Activated naive CD4-positive, alpha-beta T cell treated with anti-CD3 and anti-CD28 coated beads, Interleukin-2, amount 50 U/mL, for 72 hours (primary cell): ENCODE measurements around the gene ADCY3. TPM values are rescaled to one million over a fixed set of nuclear protein-coding genes. Genes with fewer than 3 reads are reported as not detected.

ENCODE experiments used
- ATAC-seq, 2 donors: fragments of 150-1000 bp; cut with Tn5 transposase; 2 replicates each; pipeline ENCODE4 v1.10.0; 2021; ENCODE audit warnings: mild to moderate bottlenecking in 2 of 2, moderate library complexity in 2 of 2
- DNase-seq, 2 donors: peaks; one replicate each; pipeline ENCODE4 v3.0.0; 2021 to 2022; ENCODE audit warnings: low spot score in 2 of 2
- H3K27ac Mint-ChIP-seq, 2 donors: one replicate each; pipeline ENCODE4 v1.8.0; 2022; ENCODE audit warnings: mild to moderate bottlenecking in 2 of 2, mixed read lengths in 2 of 2
- H3K36me3 Mint-ChIP-seq, 2 donors: one replicate each; pipeline ENCODE4 v1.8.0; 2022; ENCODE audit warnings: mixed read lengths in 2 of 2
- H3K9me3 Mint-ChIP-seq, 2 donors: one replicate each; pipeline ENCODE4 v1.8.0; 2022; ENCODE audit warnings: mixed read lengths in 2 of 2
- total RNA-seq, 2 donors: library from RNA; stranded (reverse); gene quantifications; one replicate each; pipeline ENCODE4 v1.2.3, GENCODE V29; 2022

Gene ADCY3
- total RNA-seq, 2 donors from 2014 or later = 15.8 to 51.4 TPM

DNA sequence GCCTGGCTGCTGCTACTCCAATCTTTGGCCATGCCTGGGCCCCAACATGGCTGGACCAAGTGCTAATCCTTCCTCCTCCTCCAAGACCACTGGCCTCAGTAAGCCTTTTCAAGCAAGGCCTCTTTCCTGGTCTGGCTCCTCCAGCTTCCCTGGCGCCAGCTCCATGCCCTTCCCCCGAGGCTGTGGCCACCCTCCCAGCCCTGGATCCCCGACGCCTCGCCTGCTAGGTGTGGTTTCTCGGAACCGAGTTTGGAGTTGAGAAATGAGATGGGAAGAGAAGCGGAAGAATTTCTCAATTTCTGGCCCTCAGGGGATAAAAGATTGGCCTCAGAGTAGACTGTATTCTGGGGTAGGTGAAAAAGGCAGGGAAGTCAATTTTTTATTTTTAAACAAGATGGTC is 46.4 kb downstream of the ADCY3 start:
- ATAC-seq (no peak), DNase-seq (peak in 1 of 2 donors; percentile 50)
- Mint-ChIP-seq H3K27ac (peak overlapping the region in 1 of 2 donors; percentile 36), H3K36me3 (no peaks in the 10 kb centered on the region), H3K9me3 (no peaks in the 10 kb centered on the region)

DNA sequence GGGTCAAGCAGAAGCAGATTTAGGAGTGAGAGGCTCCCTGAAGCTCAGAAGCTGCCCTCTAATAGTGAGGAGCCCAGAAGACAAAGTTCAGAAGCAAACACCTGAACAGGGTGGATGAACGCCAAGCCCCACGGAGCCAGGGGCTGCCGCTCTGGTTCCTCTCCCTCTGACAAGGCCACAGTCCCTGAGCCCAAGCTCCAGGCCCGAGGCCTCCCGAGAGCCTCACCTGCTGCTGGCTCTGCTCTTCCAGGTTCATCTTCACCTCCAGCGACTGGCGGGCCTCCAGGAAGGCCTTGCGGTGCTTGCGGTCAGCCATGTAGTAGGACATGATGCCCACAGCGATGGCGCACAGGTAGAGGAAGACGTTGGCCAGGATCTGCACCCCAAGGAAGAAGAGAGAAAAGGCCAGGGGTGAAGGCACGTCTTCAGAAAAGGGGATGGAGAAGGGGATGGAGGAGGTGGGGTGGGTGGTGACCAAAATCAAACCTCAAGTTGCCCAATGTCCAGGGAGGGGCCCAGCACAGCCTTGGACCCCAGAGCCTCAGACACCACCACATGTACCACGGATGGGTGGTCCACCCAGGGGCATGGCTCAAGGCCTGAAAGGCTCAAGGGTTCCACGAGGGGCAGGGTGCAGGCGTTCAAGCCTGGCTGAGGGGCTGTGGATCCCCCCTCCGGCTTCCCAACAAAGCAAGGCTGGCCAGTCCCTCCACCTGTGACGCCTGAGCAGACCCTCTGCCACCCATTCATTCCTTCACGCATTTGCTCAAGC is 47.5 kb downstream of the ADCY3 start:
- H3K9me3 Mint-ChIP-seq = no peaks in the 10 kb centered on the region
- ATAC-seq (no peak), DNase-seq (peak in 1 of 2 donors; percentile 40)
- H3K27ac Mint-ChIP-seq = peak overlapping the region in 1 of 2 donors; percentile 53
- peaks cover 0 to 6% of the 10 kb centered on the region in 2 donors for H3K36me3 Mint-ChIP-seq

DNA sequence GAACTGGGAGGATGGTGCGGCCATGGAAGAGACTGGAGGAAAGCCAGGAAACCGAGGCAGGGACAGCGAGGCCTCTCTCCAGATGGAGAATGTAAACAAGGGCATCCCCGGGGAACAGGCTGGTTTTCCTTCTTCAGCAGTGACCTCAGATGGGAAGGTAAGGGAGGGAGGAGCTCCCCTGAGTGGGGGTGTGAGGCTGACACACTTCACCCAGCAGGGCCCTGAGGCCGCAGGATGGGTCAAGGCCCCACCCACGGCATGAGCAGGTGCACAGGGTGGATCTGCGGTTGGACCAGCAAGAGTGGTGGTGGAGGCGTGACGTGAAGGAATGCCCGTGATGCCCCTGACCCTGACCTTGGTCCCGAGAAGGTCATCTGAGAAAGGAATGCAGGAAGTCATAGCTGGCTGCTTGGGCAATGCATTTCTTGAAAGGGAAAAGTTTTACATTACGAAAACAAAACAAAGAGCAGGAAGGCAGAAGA is 48.1 kb downstream of the ADCY3 start:
- H3K27ac Mint-ChIP-seq = peak overlapping the region in 1 of 2 donors; percentile 11
- peaks cover 0 to under 1% of the 10 kb centered on the region in 2 donors for H3K9me3 Mint-ChIP-seq
- peak in 1 of 2 donors; percentile 41 for DNase-seq
- peaks cover 0 to 8% of the 10 kb centered on the region in 2 donors for H3K36me3 Mint-ChIP-seq
- no peak for ATAC-seq

DNA sequence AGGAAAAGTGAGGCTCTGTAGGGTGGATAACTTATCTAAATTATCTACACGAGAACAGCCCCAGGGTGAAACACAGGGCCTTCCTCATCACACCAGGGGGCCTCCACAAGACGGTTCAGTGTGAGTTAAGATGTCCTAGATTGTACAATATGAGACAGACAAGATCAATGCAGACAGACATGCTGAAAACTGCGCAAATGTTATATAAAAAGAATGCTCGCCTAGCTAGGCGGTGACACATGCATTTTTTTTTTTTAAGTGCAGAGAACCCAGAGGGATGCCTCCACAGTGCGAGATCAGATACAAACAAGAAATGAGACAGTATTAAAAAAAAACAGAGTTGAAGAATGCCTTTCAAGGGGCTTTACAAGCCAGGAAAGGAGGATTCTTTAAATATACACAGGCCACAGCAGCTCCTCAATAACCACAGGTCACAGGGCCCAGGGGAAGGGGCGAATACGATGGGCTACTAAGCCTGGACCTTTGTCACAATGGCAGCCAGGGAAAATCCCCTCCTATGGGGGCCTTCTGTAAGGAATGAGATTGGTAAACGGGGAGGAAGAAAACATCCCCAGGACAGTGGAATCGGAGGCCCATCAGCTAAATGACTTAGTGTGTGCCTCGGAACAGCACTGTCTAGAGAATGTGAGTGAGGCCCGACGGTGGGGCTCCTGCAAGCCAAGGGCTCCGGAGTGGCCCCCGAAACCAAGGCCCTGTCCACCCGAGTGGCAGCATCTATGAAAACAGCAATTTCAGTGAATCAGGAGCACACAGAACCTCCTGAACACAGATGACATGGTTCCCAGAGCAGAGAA is 48.9 kb downstream of the ADCY3 start:
- DNase-seq (no peak), ATAC-seq (no peak)
- Mint-ChIP-seq H3K27ac (peak overlapping the region in 1 of 2 donors; percentile 68), H3K36me3 (peaks cover 0 to 11% of the 10 kb centered on the region in 2 donors), H3K9me3 (peaks cover 0 to 4% of the 10 kb centered on the region in 2 donors)

DNA sequence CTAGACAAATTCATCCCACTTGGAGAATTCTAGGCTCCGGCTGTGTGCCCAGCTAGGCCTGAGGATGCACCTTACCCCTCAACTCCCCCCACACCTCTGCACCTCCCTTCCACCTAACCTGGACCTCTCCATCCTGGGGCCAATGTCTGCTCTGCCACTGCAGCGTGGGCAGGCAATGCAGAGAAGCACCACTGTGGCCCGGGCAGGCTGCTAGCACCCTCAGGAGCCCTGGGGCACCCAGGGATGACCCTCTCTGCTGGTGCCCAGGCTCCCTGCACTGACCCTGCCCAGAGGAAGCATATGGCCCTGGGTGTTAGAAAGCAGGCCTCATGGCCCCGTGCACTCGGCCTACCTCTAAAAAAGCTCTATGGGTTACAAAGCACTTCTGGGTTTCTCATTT is 49.6 kb downstream of the ADCY3 start:
- no peak for DNase-seq
- ATAC-seq = no peak
- Mint-ChIP-seq H3K9me3 (peaks cover 0 to 4% of the 10 kb centered on the region in 2 donors), H3K36me3 (peaks cover 0 to 11% of the 10 kb centered on the region in 2 donors), H3K27ac (peak overlapping the region in 1 of 2 donors; percentile 68)

DNA sequence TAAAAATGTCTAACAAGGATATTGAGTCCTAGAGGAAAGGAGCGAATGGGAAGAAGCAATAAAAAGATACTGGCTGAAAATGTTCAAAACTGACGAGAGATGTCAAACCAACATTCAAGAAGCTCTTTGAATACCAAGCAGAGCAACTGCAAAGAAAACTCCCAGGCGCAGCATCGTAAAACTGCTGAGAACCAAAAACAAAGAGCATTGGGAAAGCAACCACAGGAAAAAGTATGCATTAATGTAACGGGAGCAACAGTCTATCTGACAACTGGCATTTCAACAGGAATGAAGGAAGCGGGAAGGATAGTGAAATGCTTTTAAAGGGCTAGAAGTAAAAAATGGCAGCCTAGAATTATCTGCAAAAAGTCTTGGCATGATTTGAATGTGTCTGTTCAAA is 53.1 kb downstream of the ADCY3 start:
- Mint-ChIP-seq H3K36me3 (peaks cover 0 to 11% of the 10 kb centered on the region in 2 donors), H3K27ac (no peak overlapping the region), H3K9me3 (peaks cover 0 to 4% of the 10 kb centered on the region in 2 donors)
- DNase-seq = no peak
- no peak for ATAC-seq

DNA sequence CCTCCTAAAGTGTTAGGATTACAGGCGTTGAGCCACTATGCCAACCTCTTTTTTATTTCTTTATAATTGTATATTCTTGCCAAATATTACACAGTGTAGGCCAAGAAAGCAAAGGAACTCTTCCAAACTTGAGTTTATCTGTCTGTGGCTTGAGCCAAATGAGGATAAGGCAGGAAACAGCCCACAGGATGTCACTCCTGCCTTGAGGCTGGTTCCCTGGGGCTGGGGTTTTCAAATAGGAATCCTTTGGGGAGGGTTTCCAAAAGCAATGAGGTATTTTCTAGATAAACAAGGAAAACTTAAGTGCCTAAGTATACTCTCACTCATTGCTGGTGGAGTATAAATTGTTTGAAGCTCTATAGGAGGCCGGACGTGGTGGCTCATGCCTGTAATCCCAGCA is 56.4 kb downstream of the ADCY3 start:
- no peak for DNase-seq
- ATAC-seq = no peak
- no peak overlapping the region for H3K27ac Mint-ChIP-seq
- peaks cover 0 to 4% of the 10 kb centered on the region in 2 donors for H3K9me3 Mint-ChIP-seq
- H3K36me3 Mint-ChIP-seq = peaks cover 0 to 15% of the 10 kb centered on the region in 2 donors

DNA sequence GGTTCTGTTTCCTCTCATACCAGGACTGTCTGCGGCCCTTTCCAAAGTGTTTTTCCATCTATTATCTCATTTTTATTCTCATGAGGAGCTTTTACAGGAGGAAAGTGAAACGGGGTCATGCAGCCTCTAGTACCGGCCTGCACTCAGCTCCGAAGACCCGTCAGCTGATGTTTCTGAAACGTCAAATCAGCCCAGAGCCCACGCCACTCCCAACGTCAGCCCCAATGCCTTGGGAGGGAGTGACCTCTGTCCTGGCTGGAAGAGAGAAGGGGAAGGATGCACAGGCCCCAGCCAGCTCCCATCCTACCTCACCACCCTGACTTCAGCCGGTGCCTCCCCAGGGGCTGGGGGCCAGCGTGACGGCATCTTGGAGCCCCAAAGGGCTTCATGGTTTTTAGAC is 58.5 kb downstream of the ADCY3 start:
- ATAC-seq = no peak
- Mint-ChIP-seq H3K9me3 (no peaks in the 10 kb centered on the region), H3K27ac (no peak overlapping the region), H3K36me3 (peaks cover 0 to 13% of the 10 kb centered on the region in 2 donors)
- no peak for DNase-seq

DNA sequence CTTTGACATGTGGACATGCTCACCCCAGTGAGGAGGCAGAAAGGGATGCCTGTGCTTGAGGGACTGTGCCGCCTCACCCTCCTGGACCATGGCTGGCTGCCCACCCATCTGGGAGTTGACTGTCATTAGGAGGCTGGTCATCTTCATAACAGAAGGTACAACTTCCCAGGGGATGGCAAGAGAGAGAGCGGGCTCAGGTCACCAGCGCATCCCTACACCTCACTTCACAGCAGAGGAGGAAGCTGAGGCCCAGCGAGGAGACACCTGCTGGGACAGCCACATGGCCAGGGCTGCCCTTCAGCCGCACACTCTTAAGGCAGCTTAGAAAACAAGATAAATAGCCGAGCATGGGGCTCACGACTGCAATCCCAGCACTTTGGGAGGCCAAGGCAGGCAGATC is 59.4 kb downstream of the ADCY3 start:
- ATAC-seq (no peak), DNase-seq (no peak)
- Mint-ChIP-seq H3K27ac (no peak overlapping the region), H3K9me3 (no peaks in the 10 kb centered on the region), H3K36me3 (peaks cover 0 to 17% of the 10 kb centered on the region in 2 donors)

DNA sequence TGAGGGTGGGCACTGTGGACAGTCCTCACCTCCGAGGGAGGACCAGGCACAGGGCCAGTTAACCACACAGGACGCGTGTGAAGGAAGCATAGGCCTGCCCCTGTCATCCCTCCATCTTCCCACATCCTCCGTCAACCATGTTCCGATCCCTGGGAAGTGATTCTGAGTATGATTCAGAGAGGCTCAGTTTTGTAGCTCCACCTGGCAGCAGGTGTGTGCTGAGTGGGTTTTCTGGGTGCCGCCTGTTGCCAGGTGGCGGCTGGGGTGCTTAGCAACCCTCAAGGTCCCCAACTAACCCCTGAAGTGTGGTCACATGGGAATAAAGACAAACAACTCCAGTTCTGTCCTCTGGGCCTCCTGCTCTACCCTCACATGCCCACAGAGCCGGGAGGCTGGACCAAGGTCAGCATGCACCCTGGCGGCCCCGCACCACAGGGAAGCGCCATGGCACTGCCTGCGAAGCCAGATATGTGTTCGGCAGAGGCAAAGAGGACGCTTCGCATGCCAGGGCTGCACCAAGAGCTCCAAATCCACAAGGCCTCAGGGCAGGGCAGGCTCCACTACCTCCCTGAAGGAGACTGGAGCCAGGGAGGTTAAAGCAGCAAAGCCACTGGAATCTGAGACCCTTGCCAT is 60.0 kb downstream of the ADCY3 start:
- Mint-ChIP-seq H3K27ac (no peak overlapping the region), H3K36me3 (peaks cover 0 to 17% of the 10 kb centered on the region in 2 donors), H3K9me3 (no peaks in the 10 kb centered on the region)
- DNase-seq (no peak), ATAC-seq (no peak)

DNA sequence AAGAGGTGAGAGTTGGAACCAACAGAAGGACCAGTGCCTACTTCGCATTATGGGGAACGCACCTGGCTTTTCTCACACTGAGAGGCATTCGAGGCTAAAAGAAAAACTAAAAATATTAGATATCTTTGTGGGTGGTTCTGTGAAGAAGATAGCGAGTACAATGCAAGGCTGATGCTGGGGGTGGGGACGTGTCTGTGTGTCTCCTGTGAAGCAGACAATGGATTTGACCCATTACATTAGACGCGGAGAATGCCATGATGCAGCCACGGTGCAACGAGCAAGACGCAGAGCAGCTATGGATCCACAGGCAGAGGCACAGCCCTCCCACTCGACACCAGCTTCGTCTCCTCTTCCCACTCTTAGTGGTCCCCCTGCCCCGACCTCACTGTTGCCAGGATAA is 61.0 kb downstream of the ADCY3 start:
- no peak for ATAC-seq
- no peak for DNase-seq
- H3K36me3 Mint-ChIP-seq = peaks cover 0 to 17% of the 10 kb centered on the region in 2 donors
- H3K27ac Mint-ChIP-seq = no peak overlapping the region
- no peaks in the 10 kb centered on the region for H3K9me3 Mint-ChIP-seq

DNA sequence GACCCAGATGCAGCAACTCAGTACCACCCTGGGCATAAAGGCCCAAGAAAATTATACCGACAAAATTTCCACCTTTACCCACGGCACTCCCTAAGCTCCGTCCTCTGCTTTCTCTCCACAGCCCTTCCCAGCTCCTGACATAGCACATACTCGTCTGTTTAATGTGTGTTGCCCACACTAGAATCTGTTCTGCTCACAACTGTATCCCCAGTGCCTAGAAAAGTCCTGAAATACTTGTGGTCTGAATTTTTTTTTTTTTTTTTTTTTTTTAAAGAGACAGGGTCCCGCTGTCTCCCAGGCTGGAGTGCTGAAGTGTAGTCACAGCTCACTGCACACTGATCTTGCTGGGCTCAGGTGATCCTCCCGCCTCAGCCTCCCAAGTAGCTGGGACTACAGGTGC is 62.3 kb downstream of the ADCY3 start:
- H3K9me3 Mint-ChIP-seq = no peaks in the 10 kb centered on the region
- H3K27ac Mint-ChIP-seq = no peak overlapping the region
- ATAC-seq (no peak), DNase-seq (no peak)
- H3K36me3 Mint-ChIP-seq = peaks cover 0 to 17% of the 10 kb centered on the region in 2 donors

DNA sequence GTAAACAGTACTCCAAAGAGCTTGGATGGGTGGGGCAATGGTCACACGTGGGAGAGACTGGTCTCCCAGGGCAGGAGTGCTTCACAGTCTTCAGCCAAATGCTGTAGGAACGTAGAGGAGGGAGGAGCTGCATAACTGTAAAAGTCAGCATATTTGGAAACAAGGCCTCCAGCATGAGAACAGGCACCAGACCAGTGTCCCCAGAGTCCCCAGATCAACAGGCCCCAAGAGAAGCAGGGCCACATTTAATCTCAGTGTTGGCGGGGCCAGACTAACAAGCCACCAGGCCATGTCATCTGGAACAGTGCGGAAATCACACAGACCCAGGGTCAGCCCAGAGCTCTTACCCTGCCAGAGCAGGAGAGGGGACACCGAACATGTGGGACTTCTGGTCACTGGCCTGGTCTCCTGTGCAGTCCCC is 63.2 kb downstream of the ADCY3 start:
- no peaks in the 10 kb centered on the region for H3K9me3 Mint-ChIP-seq
- no peak overlapping the region for H3K27ac Mint-ChIP-seq
- ATAC-seq = no peak
- DNase-seq = no peak
- peaks cover 0 to 17% of the 10 kb centered on the region in 2 donors for H3K36me3 Mint-ChIP-seq

DNA sequence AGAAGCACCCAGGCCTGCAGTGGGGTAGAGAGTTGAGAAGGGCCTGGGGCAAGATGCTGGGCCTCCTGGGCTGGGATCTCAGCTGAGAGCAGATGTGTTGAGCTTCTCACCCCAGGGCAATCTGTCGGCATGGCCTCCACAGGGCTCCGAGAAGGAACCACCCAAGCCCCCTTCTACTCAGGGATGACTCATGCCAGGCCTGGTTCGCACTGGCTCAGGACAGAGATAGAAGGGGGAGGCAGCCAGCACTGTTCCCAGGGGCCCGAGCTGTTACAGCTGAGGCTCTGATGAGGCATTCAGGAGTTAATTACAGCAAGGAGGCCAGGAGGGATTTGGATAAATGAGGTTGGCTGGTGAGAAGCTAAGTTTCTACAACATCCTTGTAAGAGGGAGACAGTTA is 64.3 kb downstream of the ADCY3 start:
- H3K36me3 Mint-ChIP-seq = peaks cover 0 to 17% of the 10 kb centered on the region in 2 donors
- ATAC-seq = no peak
- no peak for DNase-seq
- H3K9me3 Mint-ChIP-seq = no peaks in the 10 kb centered on the region
- peak overlapping the region; percentile 46 to 52 for H3K27ac Mint-ChIP-seq

DNA sequence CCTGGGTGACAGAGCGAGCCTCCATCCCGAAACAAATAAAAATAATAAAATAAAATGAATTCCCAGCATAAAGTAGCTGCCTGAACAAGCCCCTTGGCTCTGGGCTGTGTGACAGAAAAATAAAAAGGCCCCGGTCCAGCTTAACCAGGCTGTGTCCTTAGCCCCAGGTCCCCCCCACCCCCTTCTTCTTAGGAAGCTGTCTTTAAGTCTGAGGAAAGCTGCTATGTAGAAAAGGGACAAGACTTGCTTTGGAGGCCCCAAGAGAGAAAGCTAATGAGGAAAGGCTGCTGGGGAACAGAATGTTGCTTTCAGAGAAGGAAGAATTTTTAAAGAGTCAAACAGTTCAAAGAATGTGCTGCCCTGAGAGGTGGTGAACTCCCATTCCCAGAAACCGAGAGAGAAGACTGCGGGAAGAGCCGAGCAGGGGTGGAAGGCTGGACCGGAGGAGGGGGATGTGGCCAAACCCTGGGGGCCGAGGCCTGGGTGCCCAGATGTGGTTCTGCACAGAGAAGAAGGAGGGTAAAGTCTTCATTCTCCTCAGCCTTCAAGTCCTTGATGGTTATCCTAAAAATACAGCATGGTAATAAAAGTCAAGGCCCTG is 64.9 kb downstream of the ADCY3 start:
- Mint-ChIP-seq H3K9me3 (no peaks in the 10 kb centered on the region), H3K36me3 (peaks cover 4 to 17% of the 10 kb centered on the region in 2 donors), H3K27ac (peak overlapping the region; percentile 46 to 52)
- ATAC-seq (no peak), DNase-seq (no peak)

DNA sequence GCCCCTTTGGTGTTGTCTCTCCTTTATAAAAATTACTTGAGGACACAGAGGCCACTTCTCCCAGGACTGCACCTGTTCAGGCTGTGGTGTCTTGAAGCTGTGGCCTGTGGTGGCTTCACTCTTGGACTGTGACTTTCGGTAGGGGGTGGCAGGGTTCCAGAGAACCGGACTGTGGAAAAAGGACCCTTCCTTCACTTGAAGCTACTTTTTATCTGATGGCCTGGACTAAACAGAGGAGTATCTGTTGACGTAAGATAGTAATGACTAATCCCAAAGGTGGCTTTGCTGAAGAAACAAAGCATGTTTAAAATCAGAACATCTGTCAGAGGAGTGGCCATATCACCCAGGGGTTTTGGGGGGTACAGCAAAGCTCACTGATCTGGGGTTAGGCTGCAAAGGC is 66.0 kb downstream of the ADCY3 start:
- Mint-ChIP-seq H3K9me3 (no peaks in the 10 kb centered on the region), H3K27ac (no peak overlapping the region), H3K36me3 (peaks cover 4 to 27% of the 10 kb centered on the region in 2 donors)
- DNase-seq (no peak), ATAC-seq (no peak)
